GM12878 (cell line): Measurements from ENCODE around the gene TOMT. TPM values are rescaled to one million over a fixed set of nuclear protein-coding genes. Genes with fewer than 3 reads are reported as not detected.
A peak's percentile ranks its signal among the peaks of the same experiment; 100 is the strongest.

Experiments
- ATF7 ChIP-seq: fragments of 450-650 bp; IDR thresholded peaks from 2 replicates; pipeline ENCODE4 v1.6.1; 2016; ENCODE audit warnings: low read depth, mild to moderate bottlenecking
- CREB1 ChIP-seq: IDR thresholded peaks from 2 replicates; pipeline ENCODE4 v1.6.1; 2012; ENCODE audit warnings: low read depth, mild to moderate bottlenecking, inconsistent platforms
- GATAD2B ChIP-seq: fragments of 450-650 bp; conservative IDR thresholded peaks from 2 replicates; pipeline ENCODE4 v1.6.1; 2017; ENCODE audit warnings: low read depth, mild to moderate bottlenecking, moderate library complexity
- HDGF ChIP-seq: fragments of 450-650 bp; IDR thresholded peaks from 2 replicates; pipeline ENCODE4 v1.6.1; 2016; ENCODE audit warnings: antibody characterized with exemption
- NBN ChIP-seq: fragments of 450-650 bp; IDR thresholded peaks from 2 replicates; pipeline ENCODE4 v1.6.1; 2016
- NR2C1 ChIP-seq: fragments of 450-650 bp; IDR thresholded peaks from 2 replicates; pipeline ENCODE4 v1.6.1; 2017; ENCODE audit warnings: antibody characterized with exemption, mild to moderate bottlenecking, moderate library complexity
- NR2C2 ChIP-seq: IDR thresholded peaks from 2 replicates; pipeline ENCODE4 v1.6.1; 2011; ENCODE audit warnings: borderline replicate concordance, low read depth; ENCODE audit not compliant: control insufficient read depth, insufficient read length
- NR2F1 ChIP-seq: fragments of 450-650 bp; conservative IDR thresholded peaks from 2 replicates; pipeline ENCODE4 v1.6.1; 2017; ENCODE audit warnings: mild to moderate bottlenecking
- SIX5 ChIP-seq: IDR thresholded peaks from 2 replicates; pipeline ENCODE4 v1.6.1; 2011; ENCODE audit warnings: mild to moderate bottlenecking, low read depth, low read length, moderate library complexity; ENCODE audit not compliant: severe bottlenecking
- SREBF2 ChIP-seq: IDR thresholded peaks from 2 replicates; pipeline ENCODE4 v1.6.1; 2012; ENCODE audit warnings: mild to moderate bottlenecking, low read length
- SRF ChIP-seq, 2 experiments: IDR thresholded peaks; 2 replicates each; pipeline ENCODE4 v1.6.1; 2011; ENCODE audit warnings: low read depth in 2 of 2, low read length in 2 of 2, mild to moderate bottlenecking in 1 of 2, moderate library complexity in 1 of 2
- ZNF217 ChIP-seq: fragments of 450-650 bp; IDR thresholded peaks from 2 replicates; pipeline ENCODE4 v1.6.1; 2017; ENCODE audit warnings: antibody characterized with exemption, mild to moderate bottlenecking
- polyA plus RNA-seq, 11 experiments: library from polyadenylated mRNA; depleted of rRNA in 4 of 11; unstranded in 6 of 11; stranded (reverse) in 5 of 11; fragments of >200 nt; fragmentation: Nextera tagmentation in 4 of 11; fragmentation: Illumina TruSeq in 1 of 11; extraction: Ambion mirVana in 4 of 11; extraction: Trizol in 1 of 11; gene quantifications; 1 replicate in 1 of 11; 2 replicates in 10 of 11; pipeline versions ENCODE4 v1.2.1 to v1.2.3, GENCODE V29; 2011 to 2016; ENCODE audit warnings: inconsistent platforms in 2 of 11, missing spikeins in 2 of 11, low read depth in 1 of 11
- total RNA-seq, 4 experiments: library from RNA; depleted of rRNA in 3 of 4; stranded (reverse); fragments of >200 nt in 3 of 4; fragmentation: Illumina TruSeq in 1 of 4; extraction: Trizol in 1 of 4; gene quantifications; 2 replicates each; pipeline versions ENCODE4 v1.2.1 to v1.2.3, GENCODE V29; 2013 to 2021
- TF ChIP-seq, protein P1 (sequence below): fragments of 450-650 bp; formaldehyde crosslinking; IDR thresholded peaks from 2 replicates; pipeline ENCODE4 v1.4.0; 2020; ENCODE audit warnings: mild to moderate bottlenecking, moderate library complexity
- TF ChIP-seq, protein P2 (sequence below): IDR thresholded peaks from 2 replicates; pipeline ENCODE4 v1.6.1; 2012; ENCODE audit warnings: improper control_type of control experiment, low read depth, low read length; ENCODE audit not compliant: insufficient replicate concordance
- TF ChIP-seq, protein P3 (sequence below), 3 experiments: IDR thresholded peaks in 2 of 3; conservative IDR thresholded peaks in 1 of 3; 2 replicates each; pipeline ENCODE4 v1.5.1; 2011; ENCODE audit warnings: low read depth in 3 of 3, low read length in 3 of 3, mild to moderate bottlenecking in 3 of 3, control low read depth in 2 of 3, moderate library complexity in 2 of 3, inconsistent platforms in 1 of 3, mixed read lengths in 1 of 3; ENCODE audit not compliant: control insufficient read depth in 2 of 3, insufficient read depth in 1 of 3; ENCODE audit errors: extremely low read depth in 1 of 3
- TF ChIP-seq, protein P4 (sequence below): fragments of 450-650 bp; IDR thresholded peaks from 2 replicates; pipeline ENCODE4 v1.6.1; 2017; ENCODE audit warnings: mild to moderate bottlenecking
- TF ChIP-seq, protein P5 (sequence below): IDR thresholded peaks from 2 replicates; pipeline ENCODE4 v1.6.1; 2011; ENCODE audit warnings: low read depth, mild to moderate bottlenecking, low read length, moderate library complexity, borderline replicate concordance; ENCODE audit errors: extremely low read depth

TOMT gene
- total and polyA plus RNA-seq, 10 of the 15 experiments (the other 5 are each of a cell fraction or from before 2014, with no cell fraction given) = not detected

DNA sequence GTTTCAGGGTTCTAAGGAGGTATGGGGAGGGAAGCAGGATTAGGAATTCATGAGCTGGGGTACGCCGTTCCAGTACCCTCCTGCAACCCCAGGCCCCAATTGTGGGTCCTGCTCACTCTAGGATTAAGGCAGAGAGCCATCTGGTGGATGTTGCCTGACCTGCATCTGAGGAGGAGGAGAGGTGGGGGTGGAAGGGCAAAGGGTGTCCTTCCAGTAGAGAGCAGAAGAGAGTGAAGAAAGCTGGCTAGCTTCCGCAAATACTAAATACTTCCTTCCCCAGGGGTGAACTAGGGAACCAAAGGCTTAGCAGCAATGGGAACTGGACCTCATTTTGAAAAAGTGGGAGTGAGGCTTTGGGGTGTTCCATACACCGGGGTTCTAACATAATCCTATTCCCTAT, 14.4 kb upstream of the TOMT start (continued):
- TF ChIP-seq GATAD2B (no peak), NR2C1 (peak; percentile 67), SRF (IDR thresholded peaks at IDR 0.05; ENCODE audit: low read depth in 2 of 2, low read length in 2 of 2) (no peak), CREB1 (no peak), NR2C2 (no peak), NBN (peak; percentile 39; the same call in 1 of the 2 replicates), ATF7 (no peak), SIX5 (no peak), ZNF217 (no peak), NR2F1 (peak; percentile 42; the same call in 1 of the 2 replicates), HDGF (no peak), SREBF2 (no peak)
- TF ChIP-seq, protein P1, sequence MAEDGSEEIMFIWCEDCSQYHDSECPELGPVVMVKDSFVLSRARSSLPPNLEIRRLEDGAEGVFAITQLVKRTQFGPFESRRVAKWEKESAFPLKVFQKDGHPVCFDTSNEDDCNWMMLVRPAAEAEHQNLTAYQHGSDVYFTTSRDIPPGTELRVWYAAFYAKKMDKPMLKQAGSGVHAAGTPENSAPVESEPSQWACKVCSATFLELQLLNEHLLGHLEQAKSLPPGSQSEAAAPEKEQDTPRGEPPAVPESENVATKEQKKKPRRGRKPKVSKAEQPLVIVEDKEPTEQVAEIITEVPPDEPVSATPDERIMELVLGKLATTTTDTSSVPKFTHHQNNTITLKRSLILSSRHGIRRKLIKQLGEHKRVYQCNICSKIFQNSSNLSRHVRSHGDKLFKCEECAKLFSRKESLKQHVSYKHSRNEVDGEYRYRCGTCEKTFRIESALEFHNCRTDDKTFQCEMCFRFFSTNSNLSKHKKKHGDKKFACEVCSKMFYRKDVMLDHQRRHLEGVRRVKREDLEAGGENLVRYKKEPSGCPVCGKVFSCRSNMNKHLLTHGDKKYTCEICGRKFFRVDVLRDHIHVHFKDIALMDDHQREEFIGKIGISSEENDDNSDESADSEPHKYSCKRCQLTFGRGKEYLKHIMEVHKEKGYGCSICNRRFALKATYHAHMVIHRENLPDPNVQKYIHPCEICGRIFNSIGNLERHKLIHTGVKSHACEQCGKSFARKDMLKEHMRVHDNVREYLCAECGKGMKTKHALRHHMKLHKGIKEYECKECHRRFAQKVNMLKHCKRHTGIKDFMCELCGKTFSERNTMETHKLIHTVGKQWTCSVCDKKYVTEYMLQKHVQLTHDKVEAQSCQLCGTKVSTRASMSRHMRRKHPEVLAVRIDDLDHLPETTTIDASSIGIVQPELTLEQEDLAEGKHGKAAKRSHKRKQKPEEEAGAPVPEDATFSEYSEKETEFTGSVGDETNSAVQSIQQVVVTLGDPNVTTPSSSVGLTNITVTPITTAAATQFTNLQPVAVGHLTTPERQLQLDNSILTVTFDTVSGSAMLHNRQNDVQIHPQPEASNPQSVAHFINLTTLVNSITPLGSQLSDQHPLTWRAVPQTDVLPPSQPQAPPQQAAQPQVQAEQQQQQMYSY (CRISPR knock-in tag) = no peak
- TF ChIP-seq, protein P2, sequence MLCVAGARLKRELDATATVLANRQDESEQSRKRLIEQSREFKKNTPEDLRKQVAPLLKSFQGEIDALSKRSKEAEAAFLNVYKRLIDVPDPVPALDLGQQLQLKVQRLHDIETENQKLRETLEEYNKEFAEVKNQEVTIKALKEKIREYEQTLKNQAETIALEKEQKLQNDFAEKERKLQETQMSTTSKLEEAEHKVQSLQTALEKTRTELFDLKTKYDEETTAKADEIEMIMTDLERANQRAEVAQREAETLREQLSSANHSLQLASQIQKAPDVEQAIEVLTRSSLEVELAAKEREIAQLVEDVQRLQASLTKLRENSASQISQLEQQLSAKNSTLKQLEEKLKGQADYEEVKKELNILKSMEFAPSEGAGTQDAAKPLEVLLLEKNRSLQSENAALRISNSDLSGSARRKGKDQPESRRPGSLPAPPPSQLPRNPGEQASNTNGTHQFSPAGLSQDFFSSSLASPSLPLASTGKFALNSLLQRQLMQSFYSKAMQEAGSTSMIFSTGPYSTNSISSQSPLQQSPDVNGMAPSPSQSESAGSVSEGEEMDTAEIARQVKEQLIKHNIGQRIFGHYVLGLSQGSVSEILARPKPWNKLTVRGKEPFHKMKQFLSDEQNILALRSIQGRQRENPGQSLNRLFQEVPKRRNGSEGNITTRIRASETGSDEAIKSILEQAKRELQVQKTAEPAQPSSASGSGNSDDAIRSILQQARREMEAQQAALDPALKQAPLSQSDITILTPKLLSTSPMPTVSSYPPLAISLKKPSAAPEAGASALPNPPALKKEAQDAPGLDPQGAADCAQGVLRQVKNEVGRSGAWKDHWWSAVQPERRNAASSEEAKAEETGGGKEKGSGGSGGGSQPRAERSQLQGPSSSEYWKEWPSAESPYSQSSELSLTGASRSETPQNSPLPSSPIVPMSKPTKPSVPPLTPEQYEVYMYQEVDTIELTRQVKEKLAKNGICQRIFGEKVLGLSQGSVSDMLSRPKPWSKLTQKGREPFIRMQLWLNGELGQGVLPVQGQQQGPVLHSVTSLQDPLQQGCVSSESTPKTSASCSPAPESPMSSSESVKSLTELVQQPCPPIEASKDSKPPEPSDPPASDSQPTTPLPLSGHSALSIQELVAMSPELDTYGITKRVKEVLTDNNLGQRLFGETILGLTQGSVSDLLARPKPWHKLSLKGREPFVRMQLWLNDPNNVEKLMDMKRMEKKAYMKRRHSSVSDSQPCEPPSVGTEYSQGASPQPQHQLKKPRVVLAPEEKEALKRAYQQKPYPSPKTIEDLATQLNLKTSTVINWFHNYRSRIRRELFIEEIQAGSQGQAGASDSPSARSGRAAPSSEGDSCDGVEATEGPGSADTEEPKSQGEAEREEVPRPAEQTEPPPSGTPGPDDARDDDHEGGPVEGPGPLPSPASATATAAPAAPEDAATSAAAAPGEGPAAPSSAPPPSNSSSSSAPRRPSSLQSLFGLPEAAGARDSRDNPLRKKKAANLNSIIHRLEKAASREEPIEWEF = no peak
- TF ChIP-seq, protein P3, sequence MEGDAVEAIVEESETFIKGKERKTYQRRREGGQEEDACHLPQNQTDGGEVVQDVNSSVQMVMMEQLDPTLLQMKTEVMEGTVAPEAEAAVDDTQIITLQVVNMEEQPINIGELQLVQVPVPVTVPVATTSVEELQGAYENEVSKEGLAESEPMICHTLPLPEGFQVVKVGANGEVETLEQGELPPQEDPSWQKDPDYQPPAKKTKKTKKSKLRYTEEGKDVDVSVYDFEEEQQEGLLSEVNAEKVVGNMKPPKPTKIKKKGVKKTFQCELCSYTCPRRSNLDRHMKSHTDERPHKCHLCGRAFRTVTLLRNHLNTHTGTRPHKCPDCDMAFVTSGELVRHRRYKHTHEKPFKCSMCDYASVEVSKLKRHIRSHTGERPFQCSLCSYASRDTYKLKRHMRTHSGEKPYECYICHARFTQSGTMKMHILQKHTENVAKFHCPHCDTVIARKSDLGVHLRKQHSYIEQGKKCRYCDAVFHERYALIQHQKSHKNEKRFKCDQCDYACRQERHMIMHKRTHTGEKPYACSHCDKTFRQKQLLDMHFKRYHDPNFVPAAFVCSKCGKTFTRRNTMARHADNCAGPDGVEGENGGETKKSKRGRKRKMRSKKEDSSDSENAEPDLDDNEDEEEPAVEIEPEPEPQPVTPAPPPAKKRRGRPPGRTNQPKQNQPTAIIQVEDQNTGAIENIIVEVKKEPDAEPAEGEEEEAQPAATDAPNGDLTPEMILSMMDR (IDR thresholded peaks at IDR 0.05 in 2 of 3, conservative IDR thresholded peaks at IDR 0.05 in 1 of 3; ENCODE audit: control insufficient read depth in 2 of 3, extremely low read depth in 1 of 3, insufficient read depth in 1 of 3, low read depth in 3 of 3, low read length in 3 of 3) = peak; percentile 84 to 91 (median 89)
- TF ChIP-seq, protein P4, sequence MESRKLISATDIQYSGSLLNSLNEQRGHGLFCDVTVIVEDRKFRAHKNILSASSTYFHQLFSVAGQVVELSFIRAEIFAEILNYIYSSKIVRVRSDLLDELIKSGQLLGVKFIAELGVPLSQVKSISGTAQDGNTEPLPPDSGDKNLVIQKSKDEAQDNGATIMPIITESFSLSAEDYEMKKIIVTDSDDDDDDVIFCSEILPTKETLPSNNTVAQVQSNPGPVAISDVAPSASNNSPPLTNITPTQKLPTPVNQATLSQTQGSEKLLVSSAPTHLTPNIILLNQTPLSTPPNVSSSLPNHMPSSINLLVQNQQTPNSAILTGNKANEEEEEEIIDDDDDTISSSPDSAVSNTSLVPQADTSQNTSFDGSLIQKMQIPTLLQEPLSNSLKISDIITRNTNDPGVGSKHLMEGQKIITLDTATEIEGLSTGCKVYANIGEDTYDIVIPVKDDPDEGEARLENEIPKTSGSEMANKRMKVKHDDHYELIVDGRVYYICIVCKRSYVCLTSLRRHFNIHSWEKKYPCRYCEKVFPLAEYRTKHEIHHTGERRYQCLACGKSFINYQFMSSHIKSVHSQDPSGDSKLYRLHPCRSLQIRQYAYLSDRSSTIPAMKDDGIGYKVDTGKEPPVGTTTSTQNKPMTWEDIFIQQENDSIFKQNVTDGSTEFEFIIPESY = no peak
- TF ChIP-seq, protein P5, sequence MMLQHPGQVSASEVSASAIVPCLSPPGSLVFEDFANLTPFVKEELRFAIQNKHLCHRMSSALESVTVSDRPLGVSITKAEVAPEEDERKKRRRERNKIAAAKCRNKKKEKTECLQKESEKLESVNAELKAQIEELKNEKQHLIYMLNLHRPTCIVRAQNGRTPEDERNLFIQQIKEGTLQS = peak; percentile 1; the same call in 1 of the 2 replicates
